ENCODE data around the gene DYSF. TPM values are rescaled to one million over a fixed set of nuclear protein-coding genes. Genes with fewer than 3 reads are reported as not detected.

Gene DYSF
- total RNA-seq, 1 donor from 2014 or later: 0.12 TPM

DNA sequence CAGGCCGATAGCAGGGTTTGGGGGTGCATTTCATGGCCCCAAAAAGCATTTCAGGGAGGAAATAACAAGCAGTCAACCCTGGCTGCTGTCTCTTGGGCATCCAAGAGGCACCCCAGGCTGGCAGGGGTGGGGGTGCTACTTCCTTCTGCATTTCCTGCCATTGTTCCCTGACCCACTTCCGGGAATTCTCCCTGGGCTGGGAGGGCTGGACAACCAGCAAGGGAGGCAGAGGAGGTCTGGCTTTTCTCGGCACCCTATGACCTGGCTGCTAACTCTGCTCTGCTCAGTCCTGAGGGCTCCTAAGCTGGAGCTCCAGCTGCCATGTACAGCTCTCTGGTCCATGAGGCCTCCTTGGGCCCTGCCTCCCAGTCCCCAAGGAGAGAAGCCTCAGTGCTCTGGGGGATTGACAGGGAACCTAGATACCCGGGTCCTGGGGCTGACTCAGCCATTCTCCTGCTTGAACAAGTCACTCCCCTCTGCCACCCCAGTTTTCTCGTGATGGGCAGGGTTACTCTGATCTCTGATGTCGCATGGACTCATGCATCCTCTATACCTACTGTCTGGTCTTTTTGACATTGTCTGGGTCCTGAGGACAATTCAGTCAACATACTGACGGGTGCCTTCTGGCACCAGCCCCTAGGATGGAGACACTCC is 47.2 kb downstream of the DYSF start:
- intact Hi-C loops (cut with micrococcal nuclease): no loop called here

DNA sequence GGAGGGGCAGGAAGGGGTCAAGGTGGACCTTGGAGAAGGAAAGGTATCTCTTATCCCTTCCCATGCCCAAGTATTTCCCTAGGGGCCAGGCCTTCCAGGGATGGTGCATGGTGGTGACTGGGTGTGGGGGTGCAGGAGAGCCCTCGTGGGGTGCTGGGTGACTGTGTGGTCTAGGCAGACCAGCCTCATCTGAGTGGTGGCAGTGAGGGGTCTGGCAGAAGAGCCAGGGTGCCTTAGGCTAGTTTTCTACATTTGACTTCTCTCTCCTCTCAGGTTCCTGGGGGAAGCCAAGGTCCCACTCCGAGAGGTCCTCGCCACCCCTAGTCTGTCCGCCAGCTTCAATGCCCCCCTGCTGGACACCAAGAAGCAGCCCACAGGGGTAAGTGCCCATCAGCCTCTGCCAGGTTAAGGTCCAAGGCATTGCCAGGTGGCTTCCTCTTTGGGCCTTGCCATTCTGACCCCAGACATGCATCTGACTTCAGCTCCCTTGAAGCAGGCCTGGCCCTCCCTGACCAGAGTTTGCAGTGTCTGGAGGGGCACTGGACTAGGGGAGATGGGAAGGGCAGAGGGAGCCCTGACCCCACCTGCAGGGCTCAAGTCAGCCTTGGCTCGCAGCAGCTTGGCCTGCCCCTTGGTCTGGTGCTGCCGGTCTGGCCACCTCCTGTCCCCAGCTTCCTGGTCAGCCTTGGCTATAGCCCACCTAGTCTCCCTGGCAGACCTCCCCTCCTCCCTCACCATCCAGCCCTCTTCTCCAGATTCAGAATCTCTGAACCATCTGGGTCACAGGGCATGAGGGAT is 49.8 kb downstream of the DYSF start:
- intact Hi-C loops (cut with micrococcal nuclease): no loop called here

DNA sequence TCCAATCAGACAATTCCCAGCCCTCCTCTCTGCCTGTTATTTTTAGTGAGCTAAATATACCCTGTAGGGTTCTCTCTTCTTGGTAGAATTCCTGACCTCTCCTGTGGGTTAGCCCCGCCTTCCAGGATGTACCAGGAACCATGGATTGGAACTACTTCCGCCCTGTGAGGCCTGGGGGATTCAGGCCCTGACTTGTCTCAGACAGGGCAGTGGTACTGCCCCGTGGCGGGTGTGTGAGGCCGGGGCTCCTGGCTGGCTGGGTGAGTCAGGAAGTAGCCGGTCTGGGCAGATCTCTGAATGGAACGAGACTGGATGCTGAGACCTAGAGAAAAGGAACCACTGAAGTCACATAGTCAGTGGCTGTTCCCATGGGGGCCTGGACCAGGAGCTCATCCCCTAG is 50.5 kb downstream of the DYSF start:
- intact Hi-C loops (cut with micrococcal nuclease): no loop called here

DNA sequence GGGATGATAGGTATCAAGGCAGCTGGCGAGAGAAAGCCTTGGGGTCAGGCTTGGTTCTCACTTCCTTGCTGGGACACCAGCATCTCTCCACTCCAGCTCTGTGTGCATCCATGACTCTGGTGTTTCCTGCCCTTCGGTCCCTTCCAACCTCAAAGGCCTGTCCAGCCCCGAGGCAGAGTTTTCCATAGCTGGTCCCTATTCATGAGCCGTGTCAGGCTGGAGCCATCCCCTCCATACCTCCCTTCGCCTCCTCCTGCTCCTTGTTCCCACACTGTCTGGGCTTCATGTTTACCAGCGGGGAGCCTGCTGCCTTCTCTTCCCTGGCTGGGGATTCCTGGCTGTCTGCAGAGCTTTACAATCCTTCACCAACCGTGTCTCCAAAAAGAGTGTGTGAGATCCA is 51.2 kb downstream of the DYSF start:
- intact Hi-C loops (cut with micrococcal nuclease): no loop called here

DNA sequence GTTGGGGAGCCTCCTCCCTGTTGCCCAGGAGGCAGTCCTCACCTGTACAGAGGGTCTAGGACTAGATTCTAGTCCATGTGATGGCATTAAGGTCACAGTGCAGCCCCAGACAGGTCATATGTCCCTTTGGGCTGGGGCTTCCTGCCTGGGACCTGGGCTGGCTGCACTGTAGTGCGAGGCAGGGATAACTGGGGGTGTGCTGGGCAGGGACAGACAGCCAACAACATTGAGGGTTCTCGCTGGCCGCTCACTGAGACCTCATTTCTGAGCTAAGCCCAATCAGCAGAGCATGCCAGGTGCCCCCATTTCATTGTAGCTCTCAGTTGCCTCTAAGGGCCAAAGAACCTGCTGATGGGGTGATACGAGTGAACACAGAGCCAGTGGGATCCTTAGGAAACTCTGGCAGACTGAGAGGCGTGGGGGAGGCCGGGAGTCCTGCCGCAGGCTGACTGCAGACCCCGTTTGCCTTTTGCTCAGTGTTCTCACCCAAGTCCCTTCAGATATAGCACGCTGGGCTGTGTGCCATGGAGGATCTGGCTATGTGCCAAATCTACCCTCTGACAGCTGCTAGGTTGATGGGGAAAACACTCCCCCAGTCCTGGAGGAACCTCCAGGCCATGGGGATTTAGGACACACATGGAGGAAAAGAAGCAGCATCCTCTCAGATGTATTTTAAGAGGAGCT is 51.9 kb downstream of the DYSF start:
- intact Hi-C loops (cut with micrococcal nuclease): no loop called here

DNA sequence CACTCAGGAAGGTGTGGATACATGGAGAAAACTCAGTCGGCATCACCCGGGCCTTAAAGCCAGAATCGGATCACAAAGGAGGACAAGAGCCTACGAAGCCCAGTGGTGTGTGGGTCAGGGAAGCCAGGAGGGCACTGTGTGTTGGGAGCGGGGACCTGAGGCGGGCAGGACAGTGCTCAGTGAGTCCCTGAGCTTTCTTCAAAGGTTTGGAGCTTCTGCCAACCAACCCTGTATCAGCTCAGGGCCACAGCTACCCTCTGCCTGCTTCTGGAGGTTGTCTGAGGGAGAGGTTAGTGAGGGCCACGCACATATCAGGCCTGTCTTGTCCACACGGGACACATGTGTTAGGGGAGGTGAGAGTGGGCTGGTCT is 52.4 kb downstream of the DYSF start:
- intact Hi-C loops (cut with micrococcal nuclease): no loop called here

DNA sequence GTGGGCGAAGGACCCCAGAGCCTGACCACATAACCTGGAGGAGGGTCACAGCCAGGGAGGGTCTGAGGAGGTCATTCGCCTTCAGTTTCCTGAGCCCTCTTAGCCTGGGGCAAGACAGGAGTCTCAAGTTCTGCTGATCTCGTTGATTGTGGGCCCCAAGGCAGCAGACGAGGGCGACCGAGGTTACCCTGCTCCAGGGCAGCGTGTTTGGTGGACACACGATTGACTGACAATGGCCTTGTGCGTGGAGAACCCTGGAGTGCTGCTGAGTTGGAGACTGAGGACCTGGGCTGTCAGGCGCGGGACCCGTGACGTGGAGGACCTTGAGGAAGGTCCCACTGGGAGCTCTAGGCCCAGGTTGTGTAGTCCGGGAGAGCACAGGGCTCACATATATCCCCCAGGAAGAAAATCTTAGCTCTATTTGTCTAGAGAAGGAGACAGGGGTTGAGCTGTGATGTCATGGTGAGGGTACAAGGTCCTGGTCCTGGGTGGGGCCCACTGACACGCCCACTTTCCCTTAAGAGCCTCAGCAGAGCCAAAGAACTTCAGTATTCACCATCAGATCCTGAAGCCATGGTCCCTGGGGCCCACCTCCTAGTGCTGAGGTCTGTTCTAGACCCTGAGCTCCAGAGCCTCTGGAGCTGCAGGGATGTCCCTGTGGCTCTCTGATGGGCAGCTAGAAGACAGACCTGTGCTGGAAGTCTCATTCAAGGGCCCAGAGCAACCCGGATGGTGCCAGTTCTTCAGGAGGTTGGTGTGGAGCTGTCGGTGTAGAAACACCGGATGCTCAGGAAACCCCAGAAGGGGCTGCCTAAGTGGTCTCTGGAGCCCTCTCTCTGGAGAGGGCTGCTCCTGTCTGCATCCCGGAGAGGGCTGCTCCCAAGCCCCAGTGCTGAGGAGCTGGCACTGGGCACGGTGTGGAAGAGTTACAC is 53.1 kb downstream of the DYSF start:
- intact Hi-C loops (cut with micrococcal nuclease): no loop called here

DNA sequence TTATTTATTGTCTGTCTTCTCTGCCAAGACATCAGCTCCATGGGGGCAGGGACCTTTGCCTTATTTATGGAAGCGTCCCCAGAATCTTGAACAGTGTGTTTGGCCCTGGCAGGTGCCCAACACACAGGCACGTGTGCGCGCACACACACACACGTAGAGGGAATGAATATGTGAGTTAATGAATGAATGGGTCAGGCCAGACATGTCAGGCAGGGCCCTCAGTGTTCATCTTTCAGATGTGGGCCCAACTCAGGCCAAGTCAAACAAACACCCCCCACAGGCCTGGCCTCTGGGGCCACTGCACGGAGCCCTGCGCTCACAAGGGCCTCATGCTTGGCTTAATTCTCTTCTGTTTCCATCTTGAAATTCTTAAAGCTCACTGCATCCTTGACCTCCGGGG is 54.1 kb downstream of the DYSF start:
- intact Hi-C loops (cut with micrococcal nuclease): no loop called here

DNA sequence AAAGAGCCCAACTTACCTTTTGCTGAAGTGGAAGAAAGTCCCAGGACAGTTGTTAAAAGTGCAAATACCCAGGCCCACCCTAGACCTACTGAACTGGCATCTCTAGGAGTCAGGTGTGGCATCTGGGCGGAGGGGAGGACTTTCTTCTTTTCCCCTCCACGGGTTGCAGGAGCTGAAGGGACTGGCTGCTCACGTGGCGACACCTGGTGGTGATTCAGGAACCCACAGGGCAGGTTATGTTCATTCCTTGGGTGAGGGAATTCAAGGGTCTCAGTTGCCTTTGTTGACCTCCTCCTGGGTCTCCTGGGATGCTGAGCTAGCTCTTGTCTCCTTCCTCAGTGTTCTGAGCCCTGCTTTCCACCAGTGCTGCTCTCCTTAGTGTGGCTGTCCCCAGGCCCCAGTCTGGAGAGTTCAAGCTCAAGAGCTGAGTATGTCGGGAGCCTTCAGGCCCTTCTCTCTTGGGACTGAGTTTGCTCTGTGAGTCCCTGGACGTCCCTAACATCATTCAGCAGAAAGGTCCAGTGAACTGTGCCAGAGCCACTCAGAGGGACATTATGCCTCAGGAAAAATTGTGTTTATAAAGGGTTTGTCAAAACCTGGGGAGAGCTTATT is 56.9 kb downstream of the DYSF start:
- intact Hi-C loops (cut with micrococcal nuclease): loop anchor here (1.0 to 2.0 kb wide), 5 partner anchors 50 to 487 kb away; partner anchors contain the start of genes MCEE and MPHOSPH10

DNA sequence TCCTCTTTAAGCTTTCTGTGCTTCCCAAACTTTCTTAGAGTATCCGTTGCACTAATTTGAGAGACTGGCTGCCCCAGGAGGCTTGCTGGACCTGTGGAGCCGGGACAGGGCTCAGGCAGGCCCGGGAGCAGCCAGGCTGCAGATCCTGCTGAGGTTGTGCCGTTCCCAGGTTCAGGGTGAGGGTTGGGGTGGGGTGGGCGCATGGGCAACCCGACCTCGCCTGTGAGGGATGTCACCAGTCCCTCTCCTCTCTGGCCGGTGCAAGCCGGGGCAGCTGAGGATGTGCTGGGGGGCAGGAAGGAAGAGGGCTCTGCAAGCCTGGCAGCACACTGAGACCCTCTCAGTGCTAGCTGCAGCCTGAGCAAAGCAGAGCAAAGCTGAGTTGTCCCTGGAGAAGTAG is 57.6 kb downstream of the DYSF start:
- intact Hi-C loops (cut with micrococcal nuclease): loop anchor here (1.0 to 2.0 kb wide), 5 partner anchors 50 to 488 kb away; partner anchors contain the start of genes MCEE and MPHOSPH10

DNA sequence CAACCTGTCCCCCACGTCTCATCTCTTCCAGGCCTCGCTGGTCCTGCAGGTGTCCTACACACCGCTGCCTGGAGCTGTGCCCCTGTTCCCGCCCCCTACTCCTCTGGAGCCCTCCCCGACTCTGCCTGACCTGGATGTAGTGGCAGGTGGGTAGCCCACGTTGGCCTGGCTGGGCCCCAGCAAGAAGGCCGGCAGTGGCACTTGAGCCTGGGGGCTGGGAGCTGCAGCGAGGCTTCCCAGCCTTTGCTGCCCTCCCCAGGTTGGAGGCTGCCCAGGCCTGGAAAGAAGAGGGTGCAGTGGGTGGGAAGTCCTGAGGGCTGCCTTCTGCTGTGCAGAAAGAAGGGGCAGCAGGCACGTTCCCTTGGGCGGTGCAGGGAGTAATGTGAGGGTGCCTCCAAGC is 58.4 kb downstream of the DYSF start:
- intact Hi-C loops (cut with micrococcal nuclease): loop anchor here (2.0 kb wide), 1 partner anchor 51 kb away; no protein-coding TSS in a partner anchor

DNA sequence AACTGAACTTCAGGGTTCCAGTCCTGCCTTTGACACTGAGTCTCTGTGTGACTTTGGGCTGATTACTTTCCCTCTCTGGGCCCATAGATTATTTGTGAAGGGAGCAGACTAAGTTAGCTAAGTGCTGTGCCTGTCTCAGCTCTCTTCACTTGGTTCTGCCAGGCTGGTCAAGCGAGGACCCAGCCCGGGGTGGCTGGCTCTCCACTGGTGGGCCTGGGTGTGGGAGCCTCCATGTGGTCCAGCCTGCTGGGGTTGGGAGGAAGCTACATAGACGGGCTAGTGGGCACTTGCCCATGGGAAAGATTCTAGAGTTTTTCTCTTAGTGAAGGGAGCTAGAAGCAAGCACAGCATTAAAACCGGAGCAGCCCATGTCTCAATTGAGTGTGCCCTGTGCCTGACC is 59.0 kb downstream of the DYSF start:
- intact Hi-C loops (cut with micrococcal nuclease): no loop called here

DNA sequence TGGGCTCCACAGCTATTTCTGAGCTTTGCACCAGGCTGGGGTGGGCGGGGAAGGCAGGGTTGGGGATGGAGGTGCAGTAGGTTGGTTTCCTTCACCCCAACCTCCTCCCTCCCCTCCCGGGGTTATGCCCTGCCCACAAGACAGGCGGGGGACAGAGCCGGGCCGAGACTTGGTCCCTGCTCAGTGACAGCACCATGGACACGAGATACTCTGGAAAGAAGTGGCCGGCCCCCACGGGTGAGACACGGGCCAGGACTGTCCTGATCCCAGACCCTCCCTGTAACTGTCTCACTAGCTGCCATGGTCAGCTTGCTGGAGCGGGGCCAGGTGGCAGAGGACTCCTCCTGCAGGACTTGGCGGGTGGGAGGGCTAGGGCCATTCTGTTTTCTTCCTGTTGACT is 59.7 kb downstream of the DYSF start:
- intact Hi-C loops (cut with micrococcal nuclease): no loop called here

DNA sequence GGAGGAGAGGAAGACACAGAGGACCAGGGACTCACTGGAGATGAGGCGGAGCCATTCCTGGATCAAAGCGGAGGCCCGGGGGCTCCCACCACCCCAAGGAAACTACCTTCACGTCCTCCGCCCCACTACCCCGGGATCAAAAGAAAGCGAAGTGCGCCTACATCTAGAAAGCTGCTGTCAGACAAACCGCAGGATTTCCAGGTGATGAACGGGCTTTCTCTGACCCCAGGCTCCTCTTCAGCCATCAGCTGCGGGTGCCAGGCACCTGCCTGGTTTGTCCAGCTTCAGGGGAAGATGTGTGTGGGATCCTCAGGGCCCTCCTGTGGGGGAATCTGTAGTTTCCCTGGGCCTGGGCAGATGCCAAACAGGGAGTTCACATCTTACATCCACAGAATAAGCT is 60.4 kb downstream of the DYSF start:
- intact Hi-C loops (cut with micrococcal nuclease): no loop called here

DNA sequence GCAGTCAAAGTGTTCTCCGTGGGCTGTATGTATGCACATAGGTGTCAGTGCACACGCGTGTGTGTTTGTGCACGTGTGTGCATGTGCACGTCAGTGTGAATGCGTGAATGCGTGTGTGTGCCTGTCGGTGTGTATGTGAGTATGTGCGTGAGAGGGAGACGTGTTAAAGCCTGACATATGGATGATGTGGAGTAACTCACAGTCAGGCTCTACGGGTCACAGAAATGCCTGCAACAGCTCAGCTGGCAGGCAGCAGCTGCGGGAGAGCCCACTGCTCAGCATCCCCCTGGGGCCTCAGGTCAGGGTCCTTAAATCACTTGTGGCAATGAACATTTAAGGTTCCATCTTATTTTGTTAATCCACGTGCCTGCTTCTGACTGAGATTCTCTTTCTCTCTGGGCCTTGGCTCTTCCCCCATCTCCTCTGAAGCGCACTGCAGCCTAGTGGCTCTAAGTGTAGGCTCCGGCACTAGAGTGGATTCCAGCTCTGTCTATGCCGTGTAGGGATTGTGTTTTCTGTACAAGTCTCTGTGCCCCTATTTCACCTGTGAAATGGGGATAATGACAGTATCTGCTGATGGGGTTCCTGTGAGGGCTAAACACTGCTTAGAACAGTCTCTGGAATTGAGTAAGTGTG is 63.0 kb downstream of the DYSF start:
- intact Hi-C loops (cut with micrococcal nuclease): no loop called here

DNA sequence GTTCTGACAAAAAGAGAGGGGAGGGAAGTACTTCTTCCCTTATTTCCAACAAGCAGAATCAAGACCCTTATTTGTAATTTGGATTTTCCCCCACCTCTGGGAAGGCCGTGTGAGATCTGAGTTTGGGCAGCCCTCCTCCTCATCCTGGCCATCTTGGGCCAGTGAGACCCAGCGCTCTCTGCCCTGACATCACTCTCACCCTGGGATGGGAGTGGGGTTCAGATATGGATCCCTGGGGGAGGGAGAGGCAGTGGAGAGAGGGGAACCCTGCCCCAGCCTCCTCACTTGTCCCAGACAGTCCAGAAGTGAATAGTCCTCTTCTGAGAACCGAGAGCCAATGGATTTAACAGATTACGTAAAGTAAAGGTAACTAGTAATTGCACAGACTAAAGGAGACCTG is 64.5 kb downstream of the DYSF start:
- intact Hi-C loops (cut with micrococcal nuclease): no loop called here

DNA sequence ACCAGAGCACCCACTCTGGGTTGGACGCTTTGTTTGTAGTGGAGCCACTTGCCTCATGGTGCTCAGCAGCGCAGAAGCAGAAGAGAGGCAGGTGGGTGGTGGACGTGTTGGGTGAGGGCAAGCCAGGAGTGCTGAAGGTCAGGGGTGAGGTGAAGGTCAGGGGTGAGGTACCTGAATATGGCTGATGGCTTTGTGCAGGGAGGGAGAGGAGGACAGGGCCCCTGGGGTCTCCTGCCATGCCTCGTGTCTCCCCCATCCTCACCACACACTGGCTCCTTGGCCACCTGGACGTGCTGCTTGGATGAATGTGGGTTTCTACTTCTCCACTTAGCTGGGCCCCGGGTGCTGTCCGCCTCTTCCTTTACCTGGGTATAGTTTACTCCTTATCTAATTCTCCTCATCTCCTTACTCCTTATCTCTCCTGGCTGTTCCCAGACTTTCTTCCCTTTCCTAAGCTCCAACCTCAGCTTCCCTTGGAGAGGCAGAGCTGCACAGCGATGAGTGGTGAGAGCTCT is 68.1 kb downstream of the DYSF start:
- intact Hi-C loops (cut with micrococcal nuclease): no loop called here

DNA sequence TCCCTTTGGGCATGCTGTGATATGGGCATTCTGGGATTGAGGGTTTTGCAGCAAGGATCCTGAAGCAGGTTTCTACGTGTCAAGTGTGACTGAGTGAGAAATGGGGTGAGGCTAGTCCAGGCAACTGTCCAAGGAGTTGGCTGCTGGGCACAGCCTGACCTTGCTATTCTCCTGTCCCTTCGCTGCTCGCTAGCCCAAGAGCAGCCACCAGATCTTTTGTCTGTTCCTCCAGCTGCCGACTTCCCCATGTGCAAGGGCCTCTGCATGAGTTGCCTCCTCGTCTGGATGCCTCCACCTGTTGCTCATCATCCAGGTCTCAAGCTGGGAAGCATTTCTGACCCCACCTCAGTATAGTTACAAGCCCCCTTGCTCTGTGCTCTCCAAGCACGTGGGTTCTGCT is 71.1 kb downstream of the DYSF start:
- intact Hi-C loops (cut with micrococcal nuclease): no loop called here

DNA sequence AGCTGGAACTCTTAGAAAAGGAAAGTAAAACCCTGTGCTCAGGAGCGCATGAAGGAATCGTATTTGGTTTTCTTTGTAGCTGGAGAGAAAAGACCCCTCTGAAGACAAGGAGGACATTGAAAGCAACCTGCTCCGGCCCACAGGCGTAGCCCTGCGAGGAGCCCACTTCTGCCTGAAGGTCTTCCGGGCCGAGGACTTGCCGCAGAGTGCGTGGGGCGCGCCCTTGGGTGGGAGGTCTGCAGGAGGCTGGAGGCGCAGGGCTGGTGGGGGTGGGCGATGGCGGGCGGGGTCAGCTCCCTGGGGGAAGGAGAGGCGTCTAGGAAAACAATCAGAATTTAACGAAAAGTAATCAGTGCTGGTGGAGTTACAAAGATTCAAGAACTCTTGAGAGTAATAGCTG is 72.8 kb downstream of the DYSF start:
- intact Hi-C loops (cut with micrococcal nuclease): no loop called here

DNA sequence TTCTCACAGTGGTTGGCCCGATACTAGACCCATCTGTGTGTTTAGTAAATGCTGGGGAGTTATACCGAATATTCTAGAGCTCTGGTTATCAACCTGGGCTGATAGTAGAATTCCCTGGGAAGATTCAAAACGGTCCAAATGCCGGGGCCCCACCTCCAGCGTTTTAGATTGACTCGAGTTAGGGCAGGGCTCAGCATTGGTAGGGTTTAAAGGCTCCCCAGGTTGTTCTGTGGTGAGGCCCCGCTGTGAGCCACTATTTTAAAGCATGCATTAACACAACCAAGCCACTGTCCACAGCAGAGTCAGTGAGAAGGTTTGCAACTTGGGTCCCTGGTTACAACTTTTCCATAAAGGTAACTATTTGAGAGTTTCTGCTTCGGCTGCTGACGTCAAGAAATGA is 73.6 kb downstream of the DYSF start:
- intact Hi-C loops (cut with micrococcal nuclease): no loop called here

Data from T-helper 1 cell treated with Interleukin-12 subunit alpha and Interleukin-12 subunit beta and Interleukin-4 antibody, amounts not matched to agents 30 ng/mL and 1 ng/mL, for 36 hours (primary cell).